ENCODE measurements around the gene SH3PXD2A.
A peak's percentile ranks its signal among the peaks of the same experiment; 100 is the strongest.

The SH3PXD2A gene

DNA sequence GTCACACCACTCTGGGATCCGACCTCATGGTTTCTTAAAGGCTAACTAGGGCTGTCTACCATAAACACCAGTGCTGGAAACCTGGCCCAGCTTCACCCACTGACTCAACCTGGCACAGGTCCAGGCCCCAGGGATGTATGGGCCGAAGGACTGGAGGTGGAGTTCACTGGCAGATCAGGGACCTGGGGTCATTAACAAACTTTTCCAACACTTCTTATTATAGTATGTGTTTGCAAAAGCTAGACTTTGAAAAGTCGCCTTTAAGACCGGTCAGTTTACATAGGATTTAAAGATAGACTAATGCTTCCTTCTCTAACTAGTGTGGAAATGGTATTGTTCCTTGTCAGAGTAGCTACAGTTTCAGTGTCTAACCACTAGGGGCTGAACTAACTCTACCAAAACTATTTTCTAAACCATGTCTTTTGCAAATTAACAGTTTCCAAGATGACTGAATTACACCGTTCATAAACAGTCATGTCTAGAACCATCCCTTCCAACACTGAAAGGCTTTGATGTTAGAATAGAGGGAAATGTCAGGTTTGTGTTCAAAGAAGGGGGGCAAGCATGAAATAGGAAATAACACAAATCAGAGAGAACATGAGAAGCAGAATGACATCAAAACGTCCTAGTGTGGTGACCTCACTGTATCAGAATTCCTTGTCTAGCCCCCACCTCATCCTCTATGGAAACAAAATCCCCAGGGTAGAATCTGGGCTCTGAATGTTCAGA is 32.9 kb upstream of the SH3PXD2A start:
- Histone ChIP-seq H3K4me3 (ENCODE audit: control insufficient read depth in 1 of 7, extremely low read depth in 1 of 7, insufficient read depth in 4 of 7, low read depth in 2 of 7, low read length in 6 of 7) (no peak overlapping the region), H3K27me3 (replicated peaks in 2 of 5; ENCODE audit: control insufficient read depth in 4 of 5, insufficient read depth in 5 of 5, low read length in 4 of 5) (no peaks in the 10 kb centered on the region), H3K36me3 (ENCODE audit: control insufficient read depth in 4 of 4, insufficient read depth in 4 of 4, low read length in 3 of 4) (peaks cover 21 to 82% (median 46%) of the 10 kb centered on the region in 4 experiments), H3K9me3 (ENCODE audit: control extremely low read depth in 1 of 5, control insufficient read depth in 4 of 5, insufficient read depth in 2 of 5, low read depth in 1 of 5, low read length in 4 of 5) (no peaks in the 10 kb centered on the region), H3K27ac (ENCODE audit: insufficient read depth in 1 of 2, low read depth in 1 of 2, low read length in 2 of 2, poor library complexity in 1 of 2, severe bottlenecking in 2 of 2) (no peak overlapping the region), H3K4me1 (ENCODE audit: control extremely low read depth in 1 of 4, control insufficient read depth in 4 of 4, insufficient read depth in 4 of 4, low read length in 3 of 4) (peaks cover 0 to 7% (median 1%) of the 10 kb centered on the region in 4 experiments)
- 60% methylated on average over 1 of the region's 6 CpGs for WGBS (ENCODE audit: insufficient coverage)
- ChIA-PET CTCF (interaction anchor here (0.6 to 5.5 kb wide), 34 partner anchors 9 to 403 kb away, joined by 3 to 75 read pairs (median 4); partner anchors contain the start of gene SFR1), POLR2A (no interaction called here)
- DNase-seq: peak; percentile 62 to 79 (median 78)

DNA sequence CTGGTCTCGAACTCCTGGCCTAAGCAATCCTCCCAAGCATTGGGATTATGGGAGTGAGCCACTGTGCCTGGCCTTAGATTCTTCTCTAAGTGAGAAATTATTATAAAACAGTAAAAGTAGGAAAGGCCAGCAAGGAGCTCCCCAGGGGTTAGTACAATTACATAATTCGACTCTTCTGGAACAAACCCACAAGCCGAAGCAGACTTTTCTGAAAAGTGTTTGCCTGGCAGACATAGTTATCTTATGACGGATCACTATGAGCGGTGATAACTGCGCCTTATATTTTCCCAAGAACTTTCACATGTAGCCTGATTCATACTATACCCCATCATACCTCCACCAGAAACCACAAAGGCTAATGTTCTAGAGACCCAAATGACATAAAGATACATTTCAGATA is 30.2 kb upstream of the SH3PXD2A start:
- Histone ChIP-seq H3K4me1 (ENCODE audit: control extremely low read depth in 1 of 4, control insufficient read depth in 4 of 4, insufficient read depth in 4 of 4, low read length in 3 of 4) (peaks cover 0 to 6% (median 1%) of the 10 kb centered on the region in 4 experiments), H3K27me3 (replicated peaks in 2 of 5; ENCODE audit: control insufficient read depth in 4 of 5, insufficient read depth in 5 of 5, low read length in 4 of 5) (no peaks in the 10 kb centered on the region), H3K36me3 (ENCODE audit: control insufficient read depth in 4 of 4, insufficient read depth in 4 of 4, low read length in 3 of 4) (peaks cover 34 to 84% (median 53%) of the 10 kb centered on the region in 4 experiments), H3K4me3 (ENCODE audit: control insufficient read depth in 1 of 7, extremely low read depth in 1 of 7, insufficient read depth in 4 of 7, low read depth in 2 of 7, low read length in 6 of 7) (no peak overlapping the region), H3K27ac (ENCODE audit: insufficient read depth in 1 of 2, low read depth in 1 of 2, low read length in 2 of 2, poor library complexity in 1 of 2, severe bottlenecking in 2 of 2) (no peak overlapping the region), H3K9me3 (ENCODE audit: control extremely low read depth in 1 of 5, control insufficient read depth in 4 of 5, insufficient read depth in 2 of 5, low read depth in 1 of 5, low read length in 4 of 5) (no peaks in the 10 kb centered on the region)
- 100% methylated on average over 4 of the region's 6 CpGs for whole genome bisulfite sequencing (ENCODE audit: insufficient coverage)
- ChIA-PET POLR2A (no interaction called here), CTCF (interaction anchor here (1.1 to 5.5 kb wide), 18 partner anchors 8 to 279 kb away, joined by 3 to 75 read pairs (median 4); no protein-coding TSS in a partner anchor)
- no peak for DNase-seq

DNA sequence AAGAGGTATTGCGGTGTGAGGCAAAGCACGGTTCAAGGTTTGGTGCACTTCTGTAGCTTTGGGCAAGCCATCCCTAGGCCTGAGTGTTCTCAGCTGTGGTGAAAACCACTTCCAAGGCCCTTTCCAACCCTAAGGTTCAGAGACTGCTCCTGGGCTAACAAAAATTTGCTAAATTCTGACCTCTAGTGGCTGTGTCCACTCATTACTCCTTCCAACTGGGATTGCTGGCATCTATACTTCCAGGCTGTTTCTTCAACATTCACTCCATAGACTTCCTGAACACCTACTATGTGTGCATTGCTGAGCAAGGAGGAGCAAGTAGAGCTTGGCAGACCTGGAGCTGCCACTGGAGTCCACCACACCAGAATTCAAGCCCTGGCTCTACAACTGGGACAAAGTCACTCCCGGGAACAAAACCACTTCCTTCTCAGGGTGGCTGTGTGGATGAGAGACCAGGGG is 29.3 kb upstream of the SH3PXD2A start:
- WGBS (ENCODE audit: insufficient coverage): 75% methylated on average over 3 of the region's 3 CpGs
- ChIA-PET POLR2A (no interaction called here), CTCF (interaction anchor here (0.7 to 5.5 kb wide), 15 partner anchors 9 to 280 kb away, joined by 3 to 75 read pairs (median 6); no protein-coding TSS in a partner anchor)
- Histone ChIP-seq H3K4me3 (ENCODE audit: control insufficient read depth in 1 of 7, extremely low read depth in 1 of 7, insufficient read depth in 4 of 7, low read depth in 2 of 7, low read length in 6 of 7) (no peak overlapping the region), H3K27me3 (replicated peaks in 2 of 5; ENCODE audit: control insufficient read depth in 4 of 5, insufficient read depth in 5 of 5, low read length in 4 of 5) (no peaks in the 10 kb centered on the region), H3K36me3 (ENCODE audit: control insufficient read depth in 4 of 4, insufficient read depth in 4 of 4, low read length in 3 of 4) (peaks cover 33 to 86% (median 54%) of the 10 kb centered on the region in 4 experiments), H3K27ac (ENCODE audit: insufficient read depth in 1 of 2, low read depth in 1 of 2, low read length in 2 of 2, poor library complexity in 1 of 2, severe bottlenecking in 2 of 2) (no peak overlapping the region), H3K9me3 (ENCODE audit: control extremely low read depth in 1 of 5, control insufficient read depth in 4 of 5, insufficient read depth in 2 of 5, low read depth in 1 of 5, low read length in 4 of 5) (no peaks in the 10 kb centered on the region), H3K4me1 (ENCODE audit: control extremely low read depth in 1 of 4, control insufficient read depth in 4 of 4, insufficient read depth in 4 of 4, low read length in 3 of 4) (no peaks in the 10 kb centered on the region)
- peak; percentile 35 to 57 (median 36) for DNase-seq

DNA sequence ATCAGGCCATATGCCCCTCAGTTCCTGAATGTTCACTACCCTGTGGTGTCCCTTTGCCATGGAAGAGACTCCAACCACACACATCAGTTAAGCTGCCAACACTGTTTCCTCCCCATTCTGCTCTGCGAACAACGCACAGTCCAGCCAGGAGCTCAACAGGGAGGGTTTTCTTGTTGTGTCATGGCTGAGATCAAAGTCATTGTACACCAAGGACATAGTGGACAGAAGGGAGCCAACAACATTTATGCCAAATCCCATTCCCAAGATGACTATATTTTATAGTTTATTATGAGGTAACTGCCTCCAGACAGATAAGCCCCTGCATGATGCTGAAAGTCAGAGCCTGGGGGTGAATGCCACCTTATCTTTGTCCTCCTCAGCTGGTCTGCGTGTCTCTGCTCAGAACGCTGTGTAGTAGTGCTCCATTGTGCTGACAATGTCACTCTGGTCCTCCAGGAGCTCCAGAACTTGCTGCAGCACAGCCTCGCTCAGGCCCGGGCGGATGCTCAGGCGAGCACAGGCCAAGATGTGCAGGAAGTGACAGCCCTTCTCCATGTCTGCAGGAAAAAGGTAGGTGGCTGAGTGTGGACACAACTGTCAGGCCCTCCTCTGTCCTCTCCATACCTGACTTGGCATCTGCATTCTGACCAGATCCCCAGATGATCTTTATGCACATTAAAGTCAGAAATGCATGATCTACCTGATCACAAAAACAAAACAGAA is 27.1 kb upstream of the SH3PXD2A start:
- no peaks in the 10 kb centered on the region for H3K27me3 ChIP-seq (replicated peaks in 2 of 5; ENCODE audit: control insufficient read depth in 4 of 5, insufficient read depth in 5 of 5, low read length in 4 of 5)
- no peaks in the 10 kb centered on the region for H3K4me1 ChIP-seq (ENCODE audit: control extremely low read depth in 1 of 4, control insufficient read depth in 4 of 4, insufficient read depth in 4 of 4, low read length in 3 of 4)
- H3K9me3 ChIP-seq (ENCODE audit: control extremely low read depth in 1 of 5, control insufficient read depth in 4 of 5, insufficient read depth in 2 of 5, low read depth in 1 of 5, low read length in 4 of 5): no peaks in the 10 kb centered on the region
- DNase-seq: no peak
- H3K27ac ChIP-seq (ENCODE audit: insufficient read depth in 1 of 2, low read depth in 1 of 2, low read length in 2 of 2, poor library complexity in 1 of 2, severe bottlenecking in 2 of 2): no peak overlapping the region
- CTCF ChIA-PET: interaction anchor here (0.6 to 1.3 kb wide), 3 partner anchors 13 to 171 kb away, joined by 3 to 4 read pairs (median 3); no protein-coding TSS in a partner anchor
- no peak overlapping the region for H3K4me3 ChIP-seq (ENCODE audit: control insufficient read depth in 1 of 7, extremely low read depth in 1 of 7, insufficient read depth in 4 of 7, low read depth in 2 of 7, low read length in 6 of 7)
- 96% methylated on average over 6 of the region's 8 CpGs for WGBS (ENCODE audit: insufficient coverage)
- POLR2A ChIA-PET: no interaction called here
- H3K36me3 ChIP-seq (ENCODE audit: control insufficient read depth in 4 of 4, insufficient read depth in 4 of 4, low read length in 3 of 4): peaks cover 29 to 95% (median 54%) of the 10 kb centered on the region in 4 experiments

DNA sequence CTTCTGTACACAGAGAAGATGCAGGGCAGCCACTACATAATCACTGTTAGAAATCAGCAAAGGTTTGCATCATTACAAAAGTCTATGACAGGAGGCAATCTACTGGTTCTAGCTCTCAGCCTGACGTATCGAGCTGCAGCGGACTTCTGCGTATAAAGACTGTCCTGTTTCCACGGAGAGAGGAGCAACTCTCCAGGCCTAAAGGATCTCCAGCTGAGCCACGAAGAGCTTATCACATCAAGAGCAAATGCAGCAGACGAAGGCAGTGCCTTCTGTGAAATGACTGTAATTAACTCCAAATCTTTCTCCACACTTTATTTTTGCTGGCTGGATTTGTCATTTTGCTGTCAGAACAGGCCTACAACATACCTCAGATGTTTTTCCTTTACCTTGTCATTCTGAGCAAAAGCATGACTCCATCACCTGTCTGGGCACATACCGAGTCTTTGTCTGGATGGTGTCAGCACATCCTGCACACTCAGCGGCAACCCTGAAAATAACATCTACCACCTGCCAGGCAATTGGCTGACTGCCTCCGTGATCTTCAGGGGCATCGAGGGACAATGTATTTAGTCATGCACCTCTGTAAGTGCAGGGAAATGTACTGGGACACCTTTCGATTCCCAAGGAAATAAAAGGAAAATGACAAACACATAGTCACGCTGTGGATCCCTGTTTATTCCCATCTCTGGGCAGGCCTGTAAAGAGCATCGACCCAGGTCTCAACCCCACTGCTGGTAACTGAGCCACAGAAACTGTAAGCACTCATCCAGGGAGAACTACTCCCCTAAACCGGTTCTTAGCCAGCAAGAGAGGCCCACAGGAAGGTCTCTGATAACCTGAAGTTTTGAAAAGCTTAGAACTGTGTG is 26.3 kb upstream of the SH3PXD2A start:
- DNase-seq: no peak
- over 99% methylated on average over 13 of the region's 15 CpGs for WGBS (ENCODE audit: insufficient coverage)
- Histone ChIP-seq H3K9me3 (ENCODE audit: control extremely low read depth in 1 of 5, control insufficient read depth in 4 of 5, insufficient read depth in 2 of 5, low read depth in 1 of 5, low read length in 4 of 5) (no peaks in the 10 kb centered on the region), H3K4me1 (ENCODE audit: control extremely low read depth in 1 of 4, control insufficient read depth in 4 of 4, insufficient read depth in 4 of 4, low read length in 3 of 4) (no peaks in the 10 kb centered on the region), H3K27ac (ENCODE audit: insufficient read depth in 1 of 2, low read depth in 1 of 2, low read length in 2 of 2, poor library complexity in 1 of 2, severe bottlenecking in 2 of 2) (no peak overlapping the region), H3K4me3 (ENCODE audit: control insufficient read depth in 1 of 7, extremely low read depth in 1 of 7, insufficient read depth in 4 of 7, low read depth in 2 of 7, low read length in 6 of 7) (no peak overlapping the region), H3K36me3 (ENCODE audit: control insufficient read depth in 4 of 4, insufficient read depth in 4 of 4, low read length in 3 of 4) (peaks cover 21 to 87% (median 50%) of the 10 kb centered on the region in 4 experiments), H3K27me3 (replicated peaks in 2 of 5; ENCODE audit: control insufficient read depth in 4 of 5, insufficient read depth in 5 of 5, low read length in 4 of 5) (no peaks in the 10 kb centered on the region)
- ChIA-PET CTCF (interaction anchor here (0.6 to 2.2 kb wide), 5 partner anchors 13 to 171 kb away, joined by 3 to 9 read pairs (median 3); no protein-coding TSS in a partner anchor), POLR2A (no interaction called here)

DNA sequence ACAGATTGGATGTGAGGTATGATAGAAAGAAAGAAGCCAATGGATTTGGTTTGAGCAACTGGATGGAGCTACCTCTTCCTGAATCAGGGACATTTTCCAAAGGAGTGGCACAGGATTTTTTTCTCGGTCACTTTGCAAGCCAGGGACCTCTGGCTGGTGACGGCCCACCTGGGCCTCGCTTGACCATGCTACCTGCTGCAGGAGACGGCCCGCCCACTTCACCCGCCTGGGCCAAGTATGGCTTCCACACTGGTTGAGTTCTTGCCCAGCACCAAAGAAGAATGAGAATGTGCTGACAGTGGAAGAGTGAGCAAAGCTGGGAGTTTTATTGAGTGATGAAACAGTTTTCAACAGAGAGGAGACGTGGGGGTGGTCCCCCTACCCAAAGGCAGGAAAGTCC is 24.5 kb upstream of the SH3PXD2A start:
- Histone ChIP-seq H3K4me3 (ENCODE audit: control insufficient read depth in 1 of 7, extremely low read depth in 1 of 7, insufficient read depth in 4 of 7, low read depth in 2 of 7, low read length in 6 of 7) (no peak overlapping the region), H3K9me3 (ENCODE audit: control extremely low read depth in 1 of 5, control insufficient read depth in 4 of 5, insufficient read depth in 2 of 5, low read depth in 1 of 5, low read length in 4 of 5) (no peaks in the 10 kb centered on the region), H3K36me3 (ENCODE audit: control insufficient read depth in 4 of 4, insufficient read depth in 4 of 4, low read length in 3 of 4) (peaks cover 21 to 69% (median 39%) of the 10 kb centered on the region in 4 experiments), H3K27me3 (replicated peaks in 2 of 5; ENCODE audit: control insufficient read depth in 4 of 5, insufficient read depth in 5 of 5, low read length in 4 of 5) (no peaks in the 10 kb centered on the region), H3K4me1 (ENCODE audit: control extremely low read depth in 1 of 4, control insufficient read depth in 4 of 4, insufficient read depth in 4 of 4, low read length in 3 of 4) (no peaks in the 10 kb centered on the region), H3K27ac (ENCODE audit: insufficient read depth in 1 of 2, low read depth in 1 of 2, low read length in 2 of 2, poor library complexity in 1 of 2, severe bottlenecking in 2 of 2) (no peak overlapping the region)
- POLR2A ChIA-PET: no interaction called here
- WGBS (ENCODE audit: insufficient coverage): 98% methylated on average over 7 of the region's 7 CpGs
- CTCF ChIA-PET: interaction anchor here (2.2 kb wide), 2 partner anchors 8 to 167 kb away, joined by 9 to 11 read pairs; no protein-coding TSS in a partner anchor
- DNase-seq: no peak

Measured in common myeloid progenitor, CD34-positive (primary cell).